ENCODE data around the gene ABCC10.

GRCh38 chr6:43475516-43475915 is 48.2 kb downstream of the ABCC10 start:
- no peak for TF ChIP-seq CTCF (IDR thresholded peaks at IDR 0.05; ENCODE audit: low read depth, low read length, poor library complexity, severe bottlenecking)
- no peak for TF ChIP-seq EZH2phosphoT487 (IDR thresholded peaks at IDR 0.05; ENCODE audit: borderline replicate concordance, low read length)

Measured in DOHH2 (cell line).